Neural progenitor cell (in vitro differentiated cells): ENCODE measurements around the gene ADGRA3. TPM values are rescaled to one million over a fixed set of nuclear protein-coding genes. Genes with fewer than 3 reads are reported as not detected.

ENCODE experiments used
- DNase-seq: peaks from one replicate; pipeline ENCODE4 v3.0.0-alpha.2; 2016; ENCODE audit warnings: low spot score
- H2AFZ ChIP-seq: fragments of 200-600 bp; sonication (generic); replicated peaks from 2 replicates; pipeline ENCODE4 v1.6.1; 2016; ENCODE audit warnings: antibody characterized with exemption
- H3F3A ChIP-seq: fragments of 200-600 bp; sonication (generic); 2 replicates; pipeline ENCODE4 v1.6.1; 2016; ENCODE audit warnings: antibody characterized with exemption, low read depth
- H3K27ac ChIP-seq: fragments of 200-600 bp; sonication (generic); 2 replicates; pipeline ENCODE4 v1.5.1; 2016; ENCODE audit warnings: mild to moderate bottlenecking
- H3K27me3 ChIP-seq: fragments of 200-600 bp; sonication (generic); 2 replicates; pipeline ENCODE4 v1.6.1; 2016; ENCODE audit warnings: mild to moderate bottlenecking, moderate library complexity
- H3K36me3 ChIP-seq: fragments of 200-600 bp; sonication (generic); 2 replicates; pipeline ENCODE4 v1.5.1; 2016
- H3K4me1 ChIP-seq: fragments of 200-600 bp; sonication (generic); 2 replicates; pipeline ENCODE4 v1.6.1; 2016; ENCODE audit warnings: mixed run types
- H3K4me2 ChIP-seq: fragments of 200-600 bp; sonication (generic); 2 replicates; pipeline ENCODE4 v1.6.1; 2016
- H3K4me3 ChIP-seq: fragments of 200-600 bp; sonication (generic); 2 replicates; pipeline ENCODE4 v1.5.1; 2016
- H3K79me2 ChIP-seq: fragments of 200-600 bp; sonication (generic); 2 replicates; pipeline ENCODE4 v1.6.1; 2016; ENCODE audit warnings: low read depth
- H3K9ac ChIP-seq: fragments of 200-600 bp; sonication (generic); 2 replicates; pipeline ENCODE4 v1.6.1; 2016
- H3K9me3 ChIP-seq: fragments of 200-600 bp; sonication (generic); 2 replicates; pipeline ENCODE4 v1.5.1; 2016; ENCODE audit warnings: low read depth
- H4K20me1 ChIP-seq: fragments of 200-600 bp; sonication (generic); 2 replicates; pipeline ENCODE4 v1.6.1; 2016; ENCODE audit warnings: low read depth
- H3K27ac Mint-ChIP-seq: 3 replicates; pipeline ENCODE4 v1.8.0; 2021; ENCODE audit warnings: mixed read lengths
- H3K27me3 Mint-ChIP-seq: 2 replicates; pipeline ENCODE4 v1.8.0; 2022; ENCODE audit warnings: low read depth, mild to moderate bottlenecking, inconsistent platforms, moderate library complexity, mixed read lengths; ENCODE audit not compliant: insufficient read depth
- H3K36me3 Mint-ChIP-seq: 3 replicates; pipeline ENCODE4 v1.8.0; 2021; ENCODE audit warnings: mixed read lengths
- H3K4me1 Mint-ChIP-seq: 3 replicates; pipeline ENCODE4 v1.8.0; 2021; ENCODE audit warnings: mixed read lengths
- H3K4me3 Mint-ChIP-seq: 3 replicates; pipeline ENCODE4 v1.8.0; 2021; ENCODE audit warnings: mild to moderate bottlenecking, moderate library complexity, mixed read lengths
- H3K9me3 Mint-ChIP-seq: 3 replicates; pipeline ENCODE4 v1.8.0; 2020; ENCODE audit warnings: mixed read lengths
- CTCF ChIP-seq: fragments of 200-600 bp; sonication (generic); IDR thresholded peaks from 2 replicates; pipeline ENCODE4 v1.5.1; 2017; ENCODE audit warnings: antibody characterized with exemption, mild to moderate bottlenecking
- EZH2 ChIP-seq: fragments of 200-600 bp; sonication (generic); IDR thresholded peaks from 2 replicates; pipeline ENCODE4 v1.6.1; 2017; ENCODE audit warnings: antibody characterized with exemption, mild to moderate bottlenecking, moderate library complexity
- EZH2phosphoT487 ChIP-seq: fragments of 200-600 bp; sonication (generic); IDR thresholded peaks from 2 replicates; pipeline ENCODE4 v1.6.1; 2017; ENCODE audit warnings: antibody characterized with exemption
- total RNA-seq: library from RNA; depleted of rRNA; stranded (reverse); fragments of >200 nt; gene quantifications from 2 replicates; pipeline ENCODE4 v1.2.3, GENCODE V29; 2015; ENCODE audit warnings: low replicate concordance

ADGRA3 gene
- total RNA-seq, 1 donor from 2014 or later, result 87.9 TPM

GRCh38 chr4:22480675-22481327 lies 35.1 kb downstream of the ADGRA3 start:
- Mint-ChIP-seq H3K4me3 (no peak overlapping the region), H3K9me3 (peaks cover 36% of the 10 kb centered on the region), H3K27ac (no peak overlapping the region), H3K27me3 (no peaks in the 10 kb centered on the region), H3K36me3 (peaks cover 38% of the 10 kb centered on the region), H3K4me1 (no peaks in the 10 kb centered on the region)
- no peak overlapping the region for H2AFZ ChIP-seq
- peaks cover 100% of the 10 kb centered on the region for H3K79me2 ChIP-seq
- no peak overlapping the region for H3K4me3 ChIP-seq
- no peak overlapping the region for H3K27ac ChIP-seq
- no peaks in the 10 kb centered on the region for H3K9me3 ChIP-seq
- no peak for DNase-seq
- no peaks in the 10 kb centered on the region for H3F3A ChIP-seq
- peaks cover 11% of the 10 kb centered on the region for H4K20me1 ChIP-seq
- H3K27me3 ChIP-seq, result no peaks in the 10 kb centered on the region
- no peak overlapping the region for H3K9ac ChIP-seq
- H3K36me3 ChIP-seq, result no peaks in the 10 kb centered on the region
- H3K4me2 ChIP-seq, result no peak overlapping the region
- H3K4me1 ChIP-seq, result peaks cover 6% of the 10 kb centered on the region
- TF ChIP-seq EZH2phosphoT487 (no peak), EZH2 (no peak), CTCF (no peak)

GRCh38 chr4:22478426-22478825 lies 37.4 kb downstream of the ADGRA3 start:
- H3K9me3 ChIP-seq, result no peaks in the 10 kb centered on the region
- no peak overlapping the region for H3K27ac ChIP-seq
- no peak overlapping the region for H3K9ac ChIP-seq
- DNase-seq, result no peak
- no peaks in the 10 kb centered on the region for H3K27me3 ChIP-seq
- H3K9me3 Mint-ChIP-seq, result peaks cover 47% of the 10 kb centered on the region
- peaks cover 4% of the 10 kb centered on the region for H3K36me3 ChIP-seq
- peaks cover 42% of the 10 kb centered on the region for H3K36me3 Mint-ChIP-seq
- H3K4me3 Mint-ChIP-seq, result no peak overlapping the region
- H4K20me1 ChIP-seq, result peaks cover 11% of the 10 kb centered on the region
- no peak overlapping the region for H3K4me2 ChIP-seq
- H3K4me3 ChIP-seq, result no peak overlapping the region
- no peaks in the 10 kb centered on the region for H3K27me3 Mint-ChIP-seq
- no peaks in the 10 kb centered on the region for H3K4me1 ChIP-seq
- peaks cover 100% of the 10 kb centered on the region for H3K79me2 ChIP-seq
- no peak overlapping the region for H2AFZ ChIP-seq
- no peak overlapping the region for H3K27ac Mint-ChIP-seq
- no peaks in the 10 kb centered on the region for H3K4me1 Mint-ChIP-seq
- TF ChIP-seq CTCF (no peak), EZH2 (no peak), EZH2phosphoT487 (no peak)
- no peaks in the 10 kb centered on the region for H3F3A ChIP-seq

- Histone ChIP-seq H3K27me3 (no peaks in the 10 kb centered on the region), H3K27ac (no peak overlapping the region), H3K9ac (no peak overlapping the region), H4K20me1 (peaks cover 11% of the 10 kb centered on the region), H3K4me3 (no peak overlapping the region), H3K9me3 (no peaks in the 10 kb centered on the region), H3F3A (no peaks in the 10 kb centered on the region), H3K4me1 (no peaks in the 10 kb centered on the region), H2AFZ (no peak overlapping the region), H3K36me3 (peaks cover 4% of the 10 kb centered on the region), H3K79me2 (peaks cover 100% of the 10 kb centered on the region), H3K4me2 (no peak overlapping the region)
- TF ChIP-seq EZH2phosphoT487 (no peak), CTCF (no peak), EZH2 (no peak)
- Mint-ChIP-seq H3K9me3 (peaks cover 46% of the 10 kb centered on the region), H3K4me1 (no peaks in the 10 kb centered on the region), H3K27ac (no peak overlapping the region), H3K4me3 (no peak overlapping the region), H3K27me3 (no peaks in the 10 kb centered on the region), H3K36me3 (peaks cover 43% of the 10 kb centered on the region)
- DNase-seq, result no peak
These were observed 38.1 kb downstream of the ADGRA3 start for GRCh38 chr4:22477813-22478182.
